Spleen (tissue), 7 donors: ENCODE measurements around the gene SST.

Experiments used
- POLR2A ChIP-seq, 3 donors: fragments of 450-650 bp; IDR thresholded peaks; one replicate each; pipeline ENCODE4 v1.5.1; 2017; ENCODE audit warnings: antibody characterized with exemption in 3 of 3, mild to moderate bottlenecking in 1 of 3
- POLR2AphosphoS5 ChIP-seq, 3 donors: sonication (generic); formaldehyde crosslinking; IDR thresholded peaks; one replicate each; pipeline ENCODE4 v1.5.1; 2017; ENCODE audit warnings: antibody characterized with exemption in 3 of 3
- TF ChIP-seq, protein P1 (sequence below), 11 experiments: fragments of 200-600 bp in 7 of 11; fragments of 450-650 bp in 4 of 11; sonication (generic) in 4 of 11; IDR thresholded peaks in 8 of 11; conservative IDR thresholded peaks in 3 of 11; 1 replicate in 7 of 11; 2 replicates in 4 of 11; pipeline versions ENCODE4 v1.4.0 to v1.8.0; 2016 to 2021; ENCODE audit warnings: antibody characterized with exemption in 11 of 11, inconsistent platforms in 4 of 11, mild to moderate bottlenecking in 1 of 11
- donor health status: DM: no; HTN: no; CAD: no; lungs with moderate emphysema.
- donor health status: DM: no; HTN: no; CAD: no.
- donor health status: DM: no; HTN: no; CAD: no.

DNA sequence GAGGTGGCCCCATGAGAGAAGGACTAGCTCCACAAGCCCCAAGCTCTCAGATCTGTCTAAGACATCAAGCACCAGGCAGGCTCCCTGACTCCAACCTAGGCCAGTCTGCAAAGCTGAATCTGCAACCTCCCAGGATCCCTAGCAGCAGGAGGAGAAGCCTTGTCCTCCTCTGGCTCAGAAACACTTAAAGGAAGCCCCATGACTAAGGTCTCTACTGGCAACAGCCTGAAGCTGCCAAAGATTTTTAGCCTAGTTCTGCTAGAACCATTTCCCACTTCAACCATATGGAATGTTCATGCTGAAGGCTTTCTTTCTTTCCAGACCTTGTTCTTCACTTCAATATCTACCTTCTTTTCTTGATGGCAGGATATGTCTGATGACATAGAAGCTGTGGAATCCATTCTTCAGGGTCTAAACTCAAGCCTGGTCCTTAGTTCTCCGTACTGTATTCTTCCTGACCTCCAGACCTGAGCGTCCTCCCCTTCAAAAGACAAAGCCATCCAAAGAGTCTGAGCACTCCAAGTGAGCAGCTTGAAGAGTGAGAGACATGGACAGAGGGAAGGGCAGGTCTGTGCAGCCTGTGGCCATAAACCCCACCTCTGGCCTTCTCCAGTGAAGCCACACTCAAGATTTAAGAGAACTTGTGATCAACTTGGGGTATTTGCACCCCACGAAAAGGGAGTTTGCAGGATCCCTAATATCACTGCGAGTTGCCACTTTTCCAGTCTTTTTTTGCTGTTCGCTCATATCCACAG lies 23.1 kb downstream of the SST start:
- TF ChIP-seq, protein P1, sequence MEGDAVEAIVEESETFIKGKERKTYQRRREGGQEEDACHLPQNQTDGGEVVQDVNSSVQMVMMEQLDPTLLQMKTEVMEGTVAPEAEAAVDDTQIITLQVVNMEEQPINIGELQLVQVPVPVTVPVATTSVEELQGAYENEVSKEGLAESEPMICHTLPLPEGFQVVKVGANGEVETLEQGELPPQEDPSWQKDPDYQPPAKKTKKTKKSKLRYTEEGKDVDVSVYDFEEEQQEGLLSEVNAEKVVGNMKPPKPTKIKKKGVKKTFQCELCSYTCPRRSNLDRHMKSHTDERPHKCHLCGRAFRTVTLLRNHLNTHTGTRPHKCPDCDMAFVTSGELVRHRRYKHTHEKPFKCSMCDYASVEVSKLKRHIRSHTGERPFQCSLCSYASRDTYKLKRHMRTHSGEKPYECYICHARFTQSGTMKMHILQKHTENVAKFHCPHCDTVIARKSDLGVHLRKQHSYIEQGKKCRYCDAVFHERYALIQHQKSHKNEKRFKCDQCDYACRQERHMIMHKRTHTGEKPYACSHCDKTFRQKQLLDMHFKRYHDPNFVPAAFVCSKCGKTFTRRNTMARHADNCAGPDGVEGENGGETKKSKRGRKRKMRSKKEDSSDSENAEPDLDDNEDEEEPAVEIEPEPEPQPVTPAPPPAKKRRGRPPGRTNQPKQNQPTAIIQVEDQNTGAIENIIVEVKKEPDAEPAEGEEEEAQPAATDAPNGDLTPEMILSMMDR (IDR thresholded peaks at IDR 0.05 in 8 of 11, conservative IDR thresholded peaks at IDR 0.05 in 3 of 11), result no peak
- TF ChIP-seq POLR2A (IDR thresholded peaks at IDR 0.05) (no peak), POLR2AphosphoS5 (IDR thresholded peaks at IDR 0.05) (no peak)
